Endothelial cell (in vitro differentiated cells): ENCODE results near the gene CD8B2. TPM values are rescaled to one million over a fixed set of nuclear protein-coding genes. Genes with fewer than 3 reads are reported as not detected.
"Not testable (repeated sequence)": the region's sequence is repeated elsewhere in the genome, so short reads cannot be mapped to it uniquely, and the experiment has no call there.

Source experiments
- DNase-seq: peaks from one replicate; pipeline ENCODE4 v3.0.0; 2021; ENCODE audit warnings: low spot score
- H3K27ac Mint-ChIP-seq: one replicate; pipeline ENCODE4 v1.8.0; 2021; ENCODE audit warnings: mixed read lengths, inconsistent platforms; ENCODE audit not compliant: unreplicated experiment
- H3K27me3 Mint-ChIP-seq: one replicate; pipeline ENCODE4 v1.8.0; 2021; ENCODE audit warnings: mild to moderate bottlenecking, moderate library complexity, mixed read lengths, inconsistent platforms; ENCODE audit not compliant: unreplicated experiment
- H3K36me3 Mint-ChIP-seq: one replicate; pipeline ENCODE4 v1.8.0; 2021; ENCODE audit warnings: mild to moderate bottlenecking, low read depth, mixed read lengths, inconsistent platforms; ENCODE audit not compliant: unreplicated experiment
- H3K4me1 Mint-ChIP-seq: one replicate; pipeline ENCODE4 v1.8.0; 2021; ENCODE audit warnings: mild to moderate bottlenecking, mixed read lengths, inconsistent platforms; ENCODE audit not compliant: unreplicated experiment
- H3K4me3 Mint-ChIP-seq: one replicate; pipeline ENCODE4 v1.8.0; 2021; ENCODE audit warnings: mild to moderate bottlenecking, mixed read lengths, inconsistent platforms; ENCODE audit not compliant: unreplicated experiment
- H3K9me3 Mint-ChIP-seq: one replicate; pipeline ENCODE4 v1.8.0; 2021; ENCODE audit warnings: mixed read lengths, inconsistent platforms; ENCODE audit not compliant: unreplicated experiment
- total RNA-seq: library from RNA; stranded (reverse); fragmentation: NEBNext Ultra II Directional; extraction: Animal tissue kit (Norgen Biotek cat#: 25700); gene quantifications from one replicate; pipeline ENCODE4 v1.2.1, GENCODE V29; 2021; ENCODE audit not compliant: unreplicated experiment

Gene CD8B2
- total RNA-seq, 1 donor from 2014 or later = 0.05 TPM

DNA sequence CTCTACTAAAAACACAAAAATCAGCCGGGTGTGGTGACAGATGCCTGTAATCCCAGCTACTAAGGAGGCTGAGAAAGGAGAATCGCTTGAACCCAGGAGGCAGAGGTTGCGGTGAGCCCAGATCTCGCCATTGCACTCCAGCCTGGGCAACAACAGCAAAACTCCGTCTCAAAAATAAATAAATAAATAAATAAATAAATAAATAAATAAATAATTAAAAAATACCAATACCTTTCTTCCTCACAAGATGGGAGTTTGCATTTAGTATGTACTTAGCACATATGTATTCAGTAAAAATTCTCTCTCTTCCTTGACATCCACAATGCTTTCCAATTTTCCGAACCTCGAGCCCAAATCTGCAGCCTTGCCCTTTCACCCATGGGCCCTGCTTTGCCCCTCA lies 13.2 kb downstream of the CD8B2 start:
- not testable (repeated sequence) for H3K27ac Mint-ChIP-seq, H3K36me3 Mint-ChIP-seq, DNase-seq, H3K4me3 Mint-ChIP-seq, H3K4me1 Mint-ChIP-seq, H3K27me3 Mint-ChIP-seq, H3K9me3 Mint-ChIP-seq

DNA sequence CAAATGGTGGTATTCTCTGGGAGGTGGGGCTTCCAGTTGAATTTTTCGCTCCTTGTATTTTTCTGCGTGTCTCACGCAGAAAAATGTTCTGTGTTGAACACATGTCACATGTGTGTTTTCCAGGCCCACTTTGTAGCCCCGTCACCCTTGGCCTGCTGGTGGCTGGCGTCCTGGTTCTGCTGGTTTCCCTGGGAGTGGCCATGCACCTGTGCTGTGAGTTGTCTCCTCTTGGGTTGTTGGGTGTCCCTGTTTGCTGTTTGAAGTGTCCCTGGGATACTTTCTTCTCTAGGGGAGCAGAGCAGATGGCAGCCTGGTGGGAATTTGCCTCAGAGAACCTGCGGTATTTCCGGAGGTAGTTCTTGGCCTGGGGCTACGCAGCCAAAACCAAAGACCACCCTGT lies 15.2 kb downstream of the CD8B2 start:
- H3K9me3 Mint-ChIP-seq, H3K27me3 Mint-ChIP-seq, H3K4me1 Mint-ChIP-seq: not testable (repeated sequence)

DNA sequence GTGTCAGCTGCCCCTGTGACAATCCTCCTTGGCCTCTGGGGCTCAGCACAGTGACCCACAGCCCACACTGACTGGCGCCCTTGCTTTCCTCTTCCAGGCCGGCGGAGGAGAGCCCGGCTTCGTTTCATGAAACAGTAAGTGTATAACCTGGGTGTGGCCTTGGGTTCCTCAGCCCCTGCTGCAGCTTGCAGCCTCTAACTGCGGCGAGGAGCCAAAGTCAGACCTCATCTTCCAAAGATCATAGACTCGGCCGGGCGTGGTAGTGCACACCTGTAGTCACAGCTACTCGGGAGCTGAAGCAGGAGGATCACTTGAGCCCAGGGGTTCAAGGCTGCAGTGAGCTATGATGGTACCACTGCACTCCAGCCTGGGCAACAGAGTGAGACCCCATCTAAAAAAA lies 17.0 kb downstream of the CD8B2 start:
- not testable (repeated sequence) for H3K4me3 Mint-ChIP-seq, H3K4me1 Mint-ChIP-seq, DNase-seq, H3K27me3 Mint-ChIP-seq, H3K36me3 Mint-ChIP-seq, H3K9me3 Mint-ChIP-seq, H3K27ac Mint-ChIP-seq

More for the DNA sequence above, 15.2 kb downstream of the CD8B2 start:
- not testable (repeated sequence) for H3K27ac Mint-ChIP-seq, DNase-seq, H3K36me3 Mint-ChIP-seq, H3K4me3 Mint-ChIP-seq

DNA sequence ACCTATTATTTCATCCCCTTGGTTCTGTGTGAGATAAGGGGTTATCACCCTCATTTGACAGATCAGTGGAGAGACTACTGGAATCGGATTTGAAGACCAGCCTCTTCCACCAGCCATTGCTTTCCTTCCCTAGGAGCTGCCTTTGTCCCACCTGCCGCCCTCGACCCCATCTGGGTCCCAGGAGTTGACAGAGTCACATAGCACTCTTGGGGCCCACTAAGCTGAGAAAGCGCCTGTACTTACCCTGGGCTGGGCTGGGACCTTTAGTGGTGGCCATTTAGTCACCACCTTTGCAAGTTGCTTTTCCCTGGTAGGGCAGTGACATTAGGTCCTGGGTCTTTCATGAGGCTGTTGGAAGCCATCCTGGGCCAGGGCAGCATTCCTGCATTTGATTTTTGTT lies 17.6 kb downstream of the CD8B2 start:
- not testable (repeated sequence) for H3K4me3 Mint-ChIP-seq, H3K4me1 Mint-ChIP-seq, DNase-seq, H3K27ac Mint-ChIP-seq, H3K9me3 Mint-ChIP-seq, H3K36me3 Mint-ChIP-seq, H3K27me3 Mint-ChIP-seq

DNA sequence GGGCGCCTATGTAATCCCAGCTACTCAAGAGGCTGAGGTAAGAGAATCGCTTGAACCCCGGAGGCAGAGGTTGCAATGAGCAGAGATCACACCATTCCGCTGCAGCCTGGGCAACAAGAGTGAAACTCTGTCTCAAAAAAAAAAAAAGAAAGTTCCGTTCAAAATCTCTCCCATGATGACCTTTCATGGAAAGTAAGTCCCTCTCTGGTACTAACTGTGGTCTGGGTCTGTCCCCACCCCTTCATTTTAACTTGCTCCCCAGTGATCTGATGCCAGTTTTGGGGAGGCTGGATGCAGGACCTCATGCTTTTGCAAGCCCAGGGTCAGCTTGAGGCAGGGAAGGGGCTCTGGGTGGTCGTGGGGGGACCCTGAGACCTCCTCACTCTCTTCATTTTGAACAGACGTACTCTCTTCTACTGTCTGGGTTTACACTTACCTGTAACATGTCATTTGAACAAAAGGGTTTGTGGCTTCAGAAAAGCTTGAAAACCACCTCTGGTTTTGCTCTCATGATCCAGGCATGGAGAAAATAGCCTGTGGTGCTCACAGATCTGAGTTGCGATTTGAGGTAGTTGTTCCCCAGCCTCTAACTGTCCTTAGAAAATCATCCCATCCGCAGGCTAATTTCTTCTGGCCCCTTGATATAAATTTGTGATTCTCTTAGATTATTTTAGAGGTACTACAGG lies 19.0 kb downstream of the CD8B2 start:
- H3K4me1 Mint-ChIP-seq, H3K36me3 Mint-ChIP-seq, H3K27ac Mint-ChIP-seq, H3K9me3 Mint-ChIP-seq, DNase-seq, H3K4me3 Mint-ChIP-seq, H3K27me3 Mint-ChIP-seq: not testable (repeated sequence)

DNA sequence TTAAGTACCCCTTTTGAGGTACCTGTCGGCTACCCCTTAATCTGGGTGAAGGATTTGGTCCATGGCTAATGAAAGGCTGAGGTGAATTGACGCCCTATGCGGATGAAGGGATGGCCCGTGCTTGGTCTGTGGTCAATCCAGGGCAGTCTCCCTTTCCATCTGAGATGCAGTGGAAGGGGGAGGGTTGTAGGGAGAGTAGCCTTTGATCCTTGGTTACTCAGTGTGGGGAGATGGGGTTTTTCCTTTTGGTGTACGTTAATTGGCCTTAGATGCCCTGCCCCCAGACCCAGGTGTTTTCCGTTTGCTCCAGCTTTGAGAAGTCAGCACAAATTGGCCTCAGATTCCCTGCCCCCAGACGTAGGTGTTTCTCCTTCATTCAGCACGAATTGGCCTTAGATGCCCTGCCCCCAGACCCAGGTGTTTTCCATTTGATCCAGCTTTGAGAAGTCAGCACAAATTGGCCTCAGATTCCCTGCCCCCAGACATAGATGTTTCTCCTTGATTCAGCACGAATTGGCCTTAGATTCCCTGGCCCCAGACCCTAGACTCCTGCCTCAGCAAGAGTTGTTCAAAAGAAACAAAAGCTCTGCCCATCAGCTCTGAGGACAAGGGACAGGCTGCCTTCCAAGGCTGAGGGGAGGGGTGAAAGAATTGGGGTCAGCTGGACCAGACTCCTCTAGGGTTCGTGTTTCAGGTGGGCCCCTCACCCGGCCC lies 21.7 kb downstream of the CD8B2 start:
- H3K27ac Mint-ChIP-seq, H3K4me1 Mint-ChIP-seq, H3K9me3 Mint-ChIP-seq, DNase-seq, H3K27me3 Mint-ChIP-seq, H3K4me3 Mint-ChIP-seq, H3K36me3 Mint-ChIP-seq: not testable (repeated sequence)

DNA sequence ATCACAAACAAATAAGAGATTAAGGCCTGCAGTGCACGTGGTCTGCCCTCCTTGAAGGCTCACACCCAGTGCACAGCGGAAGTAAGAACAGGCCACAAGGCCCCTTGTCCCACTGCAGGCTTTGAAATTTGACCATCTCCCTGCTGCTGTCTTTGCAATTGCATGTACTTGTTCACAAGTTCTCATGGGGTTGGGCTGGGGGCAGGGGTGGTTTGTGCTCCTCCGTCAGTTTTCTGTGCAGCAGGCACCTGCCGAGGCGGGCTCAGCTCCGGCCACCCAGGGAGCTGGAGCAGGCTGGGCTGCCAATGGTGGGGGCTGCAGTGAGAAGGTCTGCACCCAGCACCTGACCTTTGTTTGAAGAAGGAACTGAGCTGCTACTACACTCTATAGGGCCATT lies 22.2 kb downstream of the CD8B2 start:
- not testable (repeated sequence) for H3K27me3 Mint-ChIP-seq, H3K4me3 Mint-ChIP-seq, H3K4me1 Mint-ChIP-seq, H3K27ac Mint-ChIP-seq, DNase-seq, H3K36me3 Mint-ChIP-seq, H3K9me3 Mint-ChIP-seq

DNA sequence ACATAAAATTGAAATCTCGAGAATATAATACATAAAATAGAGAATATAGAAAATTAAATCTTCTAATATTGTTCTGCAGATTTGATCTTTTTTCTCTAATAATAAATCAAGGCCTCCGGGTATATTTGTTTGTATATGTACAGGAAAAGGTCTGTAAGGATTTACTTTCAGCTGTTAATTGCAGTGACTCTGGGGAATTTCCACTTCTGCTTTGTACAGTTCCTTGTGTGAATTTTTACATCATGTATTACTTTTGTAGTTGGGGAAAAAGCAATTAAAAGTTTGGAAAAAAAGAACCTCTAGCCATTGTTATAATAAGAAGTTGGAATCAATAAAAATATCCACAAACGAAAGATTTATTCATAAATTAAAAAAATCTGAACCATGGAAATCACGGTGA lies 23.6 kb downstream of the CD8B2 start:
- H3K36me3 Mint-ChIP-seq, H3K27me3 Mint-ChIP-seq, DNase-seq, H3K27ac Mint-ChIP-seq, H3K4me1 Mint-ChIP-seq, H3K4me3 Mint-ChIP-seq, H3K9me3 Mint-ChIP-seq: not testable (repeated sequence)

DNA sequence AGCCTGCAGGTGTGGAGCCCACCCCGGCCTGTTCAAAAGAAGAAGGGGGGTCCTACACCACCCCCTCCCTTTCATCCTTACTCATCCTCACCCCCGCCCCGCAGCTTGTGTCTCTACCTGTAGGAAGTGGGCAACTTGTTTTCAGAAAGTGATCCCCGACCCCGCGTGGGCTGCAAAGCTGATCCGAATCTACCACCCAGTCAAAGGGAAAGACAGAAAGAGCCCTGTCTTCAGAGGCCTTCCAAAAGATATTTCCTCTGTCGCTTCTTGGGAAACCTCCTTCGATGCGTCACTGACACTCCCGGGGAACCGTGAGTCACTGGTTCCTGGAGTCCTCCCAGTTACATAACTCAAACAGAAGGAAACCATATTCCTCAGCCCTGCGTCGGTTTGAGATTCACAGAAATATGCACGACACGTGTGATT lies 24.3 kb downstream of the CD8B2 start:
- H3K36me3 Mint-ChIP-seq, H3K27ac Mint-ChIP-seq, H3K4me3 Mint-ChIP-seq, DNase-seq, H3K9me3 Mint-ChIP-seq, H3K27me3 Mint-ChIP-seq, H3K4me1 Mint-ChIP-seq: not testable (repeated sequence)

DNA sequence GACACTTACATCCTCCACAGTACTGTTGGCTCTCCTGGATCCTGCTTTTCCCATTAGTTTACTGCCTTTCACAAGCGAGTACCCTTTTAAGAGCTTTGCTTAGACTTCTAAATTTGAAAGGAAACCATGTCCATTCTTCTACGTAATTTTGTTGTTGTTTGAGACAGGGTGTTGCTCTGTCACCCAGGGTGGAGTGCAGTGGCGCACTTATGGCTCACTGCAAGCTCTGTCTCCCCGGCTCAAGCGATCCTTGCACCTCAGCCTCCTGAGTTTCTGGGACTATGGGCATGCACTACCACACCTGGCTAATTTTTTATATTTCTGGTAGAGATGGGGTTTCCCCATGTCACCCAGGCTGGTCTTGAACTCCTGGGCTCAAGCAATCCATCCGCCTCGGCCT lies 24.8 kb downstream of the CD8B2 start:
- H3K27ac Mint-ChIP-seq = not testable (repeated sequence)

DNA sequence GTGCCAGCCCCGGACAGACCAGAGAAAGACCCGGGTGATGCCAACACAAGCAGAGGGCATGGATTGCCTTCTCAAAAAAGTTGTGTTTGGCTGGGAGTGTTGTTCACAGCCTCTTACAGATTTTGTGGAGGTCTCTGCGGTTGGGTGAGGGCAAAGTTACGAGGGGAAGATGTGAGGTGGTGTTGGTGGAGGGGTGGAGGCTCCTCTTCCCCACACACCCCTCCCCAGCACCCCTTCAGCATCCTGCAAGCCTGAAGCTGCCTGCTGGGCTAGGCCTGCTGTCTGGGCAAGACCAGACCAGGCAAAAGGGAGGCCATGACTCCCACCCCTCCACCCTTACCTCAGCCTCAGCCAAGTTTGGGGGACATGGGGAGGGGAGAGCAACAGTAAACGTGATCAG lies 26.2 kb downstream of the CD8B2 start:
- not testable (repeated sequence) for H3K4me1 Mint-ChIP-seq, H3K4me3 Mint-ChIP-seq, H3K27me3 Mint-ChIP-seq, H3K9me3 Mint-ChIP-seq, H3K27ac Mint-ChIP-seq, DNase-seq, H3K36me3 Mint-ChIP-seq

More for the DNA sequence above, 24.8 kb downstream of the CD8B2 start:
- not testable (repeated sequence) for H3K9me3 Mint-ChIP-seq, H3K4me3 Mint-ChIP-seq, H3K36me3 Mint-ChIP-seq, DNase-seq, H3K27me3 Mint-ChIP-seq, H3K4me1 Mint-ChIP-seq

DNA sequence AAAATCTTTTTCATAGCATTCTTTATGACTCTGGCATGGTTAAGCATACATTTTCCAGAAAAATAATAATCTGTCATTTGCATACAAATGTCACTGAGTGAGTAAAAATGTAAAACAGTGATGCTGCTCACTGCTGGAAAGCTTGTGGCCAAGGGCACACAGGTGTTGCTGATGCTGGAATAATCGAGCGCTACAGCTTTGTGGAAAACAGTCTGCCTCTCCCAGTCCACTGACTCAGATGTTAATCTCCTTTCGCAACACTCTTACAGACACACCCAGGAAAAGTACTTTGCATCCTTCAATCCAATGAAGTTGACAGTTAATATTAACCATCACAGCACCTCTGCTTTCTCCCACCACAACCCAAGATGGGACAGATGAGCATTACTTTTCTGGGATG lies 27.7 kb downstream of the CD8B2 start:
- H3K9me3 Mint-ChIP-seq, H3K36me3 Mint-ChIP-seq, H3K4me3 Mint-ChIP-seq, DNase-seq, H3K27me3 Mint-ChIP-seq, H3K4me1 Mint-ChIP-seq, H3K27ac Mint-ChIP-seq: not testable (repeated sequence)
